HUDEP-2 (cell line): ENCODE results near the gene PTPRQ.
"Not testable (repeated sequence)": the region's sequence is repeated elsewhere in the genome, so short reads cannot be mapped to it uniquely, and the experiment has no call there.

Experiments used
- DNase-seq, 76 experiments: peaks; one replicate each; lab custom pipeline; 2025; ENCODE audit not compliant: unreplicated experiment in 76 of 76; lab: John Stamatoyannopoulos, UW

The PTPRQ gene

DNA sequence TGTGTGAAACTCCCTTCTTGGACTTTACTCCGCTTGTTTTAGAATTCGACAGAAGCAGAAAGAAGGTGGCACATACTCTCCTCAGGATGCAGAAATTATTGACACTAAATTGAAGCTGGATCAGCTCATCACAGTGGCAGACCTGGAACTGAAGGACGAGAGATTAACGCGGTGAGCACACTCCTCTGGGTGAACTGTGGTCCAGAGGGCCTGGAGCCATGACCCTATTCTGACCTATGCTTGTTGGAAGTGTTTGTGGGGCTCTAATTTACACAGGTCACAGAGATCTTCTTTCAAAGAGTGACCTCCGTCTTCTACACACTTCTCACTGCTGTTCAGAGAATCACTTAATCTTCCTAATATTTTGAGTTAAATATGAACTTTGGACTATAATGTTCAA is 190.9 kb downstream of the PTPRQ start:
- no peak for DNase-seq

DNA sequence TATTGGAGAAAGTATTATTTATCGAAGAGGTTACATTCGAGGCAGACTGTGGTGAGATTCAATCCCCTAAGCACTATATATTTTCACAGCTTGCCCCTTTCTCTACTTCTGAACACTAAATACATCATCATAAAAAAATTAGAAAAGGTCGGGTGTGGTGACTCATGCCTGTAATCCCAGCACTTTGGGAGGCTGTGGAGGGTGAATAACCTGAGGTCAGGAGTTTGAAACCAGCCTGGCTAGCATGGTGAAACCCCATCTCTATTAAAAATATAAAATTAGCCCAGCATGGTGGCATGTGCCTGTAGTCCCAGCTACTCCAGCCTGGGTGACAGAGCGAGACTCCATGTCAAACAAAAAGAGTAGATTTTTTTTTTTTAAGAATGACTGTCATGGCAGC is 192.8 kb downstream of the PTPRQ start:
- no peak for DNase-seq

DNA sequence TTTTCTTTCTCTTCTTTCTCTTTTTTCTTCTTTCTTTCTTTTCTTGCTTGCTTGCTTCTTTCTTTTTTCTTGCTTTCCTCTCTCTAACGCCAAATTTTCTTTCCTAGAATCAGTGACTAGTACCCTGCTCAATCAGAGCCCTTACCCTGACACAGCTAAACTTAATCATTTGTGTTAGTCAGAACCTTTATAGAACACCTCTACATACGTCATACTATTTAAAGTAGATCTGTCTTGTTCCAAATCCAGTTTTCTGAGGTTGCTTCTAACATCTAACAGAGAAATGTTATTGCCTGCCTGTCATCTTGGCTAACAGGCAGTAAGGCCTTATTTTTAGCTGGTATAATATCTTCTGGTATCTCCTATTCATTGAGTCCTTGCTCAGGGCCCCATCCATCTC is 197.9 kb downstream of the PTPRQ start:
- DNase-seq = no peak

DNA sequence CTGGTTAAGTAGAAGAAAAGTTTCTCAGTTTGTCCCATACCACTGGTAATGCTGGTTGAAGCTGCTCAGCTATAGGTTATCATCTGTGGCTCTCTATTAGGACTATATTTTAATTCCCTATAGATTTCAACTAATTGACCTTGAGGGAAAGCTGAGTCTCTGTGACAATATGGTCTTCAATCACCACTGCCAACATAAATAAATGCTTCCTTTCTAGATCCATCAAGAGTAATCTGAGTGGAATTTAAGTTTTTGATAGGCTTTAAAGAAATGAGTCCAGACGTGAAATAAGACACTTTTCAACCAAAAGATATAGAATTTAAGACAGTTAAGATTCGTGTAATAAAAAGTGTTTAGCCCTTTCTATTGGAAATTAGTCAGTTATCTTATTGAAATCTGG is 199.9 kb downstream of the PTPRQ start:
- DNase-seq = no peak

DNA sequence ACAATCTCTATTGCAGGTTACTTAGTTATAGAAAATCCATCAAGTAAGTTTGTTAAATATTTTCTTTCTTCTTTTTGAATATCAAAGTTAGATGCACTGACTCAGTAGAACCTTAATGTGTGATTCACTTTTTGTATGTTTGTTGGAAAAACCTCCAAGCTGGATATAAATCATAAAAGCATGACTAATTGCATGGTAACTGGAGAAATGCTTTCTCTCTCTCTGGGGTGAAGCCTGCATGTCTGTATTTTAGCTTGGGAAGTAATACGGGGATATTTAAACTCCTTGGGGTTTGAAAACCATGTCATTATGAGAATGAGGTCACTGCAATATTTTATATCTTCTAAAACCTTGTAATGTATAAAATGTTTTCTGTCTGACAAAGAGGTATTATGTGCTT is 204.8 kb downstream of the PTPRQ start:
- DNase-seq = no peak

DNA sequence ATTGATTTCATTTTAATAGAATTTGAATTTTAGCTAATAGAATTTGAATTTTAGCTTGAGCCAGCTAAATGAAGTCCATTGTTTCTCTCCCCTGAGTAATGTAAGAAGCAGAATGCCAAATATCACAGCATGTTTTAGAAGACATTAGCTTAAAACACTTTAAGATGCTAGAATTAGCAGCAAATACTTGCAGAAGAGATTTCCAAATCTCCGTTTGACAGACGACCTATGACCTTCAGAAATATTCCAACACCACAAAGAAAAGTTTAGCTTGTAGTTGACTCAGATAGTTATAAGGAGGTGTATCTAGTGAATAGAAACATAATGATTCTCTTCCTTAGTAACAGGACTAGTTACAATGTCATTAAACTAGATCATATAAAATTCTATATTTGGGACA is 211.7 kb downstream of the PTPRQ start:
- DNase-seq = no peak

DNA sequence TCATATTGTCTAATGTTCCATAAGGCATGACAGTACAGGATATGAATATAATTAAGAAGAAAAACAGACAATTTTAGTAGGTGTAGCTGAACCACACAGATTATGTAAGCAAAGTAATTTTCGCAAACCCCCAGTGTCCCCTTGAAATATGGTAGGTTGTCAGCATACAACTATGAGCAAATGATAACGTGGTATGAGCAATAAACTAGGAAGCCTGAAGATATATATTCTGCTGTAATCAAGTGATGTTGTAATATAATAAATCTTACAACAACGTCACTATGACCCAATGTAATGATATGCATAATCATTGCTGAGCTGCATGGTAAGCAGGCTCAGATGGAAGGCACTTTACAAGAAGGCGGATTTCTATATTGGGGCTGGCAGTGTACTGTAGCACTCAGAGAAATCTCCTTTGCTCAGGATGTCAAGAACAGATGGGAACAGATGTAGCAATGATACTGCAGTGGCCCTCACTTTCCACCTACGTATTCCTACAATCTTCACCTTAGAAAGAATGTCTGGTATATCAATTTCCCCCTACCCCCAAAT is 215.6 kb downstream of the PTPRQ start:
- no peak for DNase-seq

DNA sequence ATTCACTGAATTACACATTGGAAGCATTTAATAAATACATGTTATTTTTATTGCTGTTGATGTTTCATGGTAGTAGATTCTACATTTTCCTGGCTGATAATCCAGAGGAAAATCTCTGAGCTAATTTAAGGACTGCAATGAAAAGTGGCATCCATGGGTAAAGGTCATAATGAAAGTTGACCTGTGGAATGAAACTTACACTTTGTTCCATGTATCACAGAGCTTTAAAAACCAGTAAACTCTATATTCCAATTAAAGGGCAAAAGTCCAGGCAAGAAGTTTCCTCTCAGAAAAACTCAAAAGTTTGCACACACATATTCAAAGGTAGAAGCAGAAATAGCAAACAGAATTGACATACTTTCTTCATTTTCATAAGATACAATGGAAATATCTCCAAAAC is 218.6 kb downstream of the PTPRQ start:
- no peak for DNase-seq

DNA sequence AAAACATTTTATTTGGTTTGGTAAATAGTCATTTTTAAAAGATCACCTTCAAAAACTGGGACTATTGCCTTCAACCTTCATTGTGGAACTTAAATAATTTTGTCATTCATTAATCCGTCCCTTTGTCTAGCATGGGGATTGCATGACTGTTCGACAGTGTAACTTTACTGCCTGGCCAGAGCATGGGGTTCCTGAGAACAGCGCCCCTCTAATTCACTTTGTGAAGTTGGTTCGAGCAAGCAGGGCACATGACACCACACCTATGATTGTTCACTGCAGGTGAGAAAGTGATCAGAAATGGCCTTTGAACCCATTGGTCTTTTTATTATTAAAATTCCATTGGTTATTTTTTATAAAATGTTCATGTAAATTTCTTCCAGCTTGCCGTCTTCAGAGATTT is 226.2 kb downstream of the PTPRQ start:
- no peak for DNase-seq

DNA sequence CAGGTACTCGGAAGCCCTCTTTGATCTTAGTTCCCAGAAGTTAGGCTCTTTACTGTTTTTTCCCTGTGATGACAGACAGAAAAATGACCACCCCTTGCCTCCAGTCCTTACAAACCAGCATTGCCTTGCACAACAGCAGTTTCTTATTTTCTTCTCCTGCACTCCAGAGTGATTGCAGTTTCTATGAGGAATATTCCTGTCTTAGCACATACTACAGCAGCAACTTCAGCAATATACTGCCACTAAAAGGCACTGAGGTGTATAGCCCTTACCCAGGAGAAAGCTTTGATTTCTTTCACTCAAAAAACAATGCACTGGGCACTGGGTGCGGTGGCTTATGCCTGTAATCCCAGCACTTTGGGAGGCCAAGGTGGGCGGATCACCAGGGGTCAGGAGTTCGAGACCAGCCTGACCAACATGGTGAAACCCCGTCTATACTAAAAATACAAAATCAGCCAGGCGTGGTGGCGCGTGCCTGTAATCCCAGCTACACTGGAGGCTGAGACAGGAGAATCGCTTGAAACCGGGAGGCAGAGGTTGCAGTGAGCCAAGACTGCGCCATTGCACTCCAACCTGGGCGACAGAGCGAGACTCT is 232.1 kb downstream of the PTPRQ start:
- DNase-seq = not testable (repeated sequence)

DNA sequence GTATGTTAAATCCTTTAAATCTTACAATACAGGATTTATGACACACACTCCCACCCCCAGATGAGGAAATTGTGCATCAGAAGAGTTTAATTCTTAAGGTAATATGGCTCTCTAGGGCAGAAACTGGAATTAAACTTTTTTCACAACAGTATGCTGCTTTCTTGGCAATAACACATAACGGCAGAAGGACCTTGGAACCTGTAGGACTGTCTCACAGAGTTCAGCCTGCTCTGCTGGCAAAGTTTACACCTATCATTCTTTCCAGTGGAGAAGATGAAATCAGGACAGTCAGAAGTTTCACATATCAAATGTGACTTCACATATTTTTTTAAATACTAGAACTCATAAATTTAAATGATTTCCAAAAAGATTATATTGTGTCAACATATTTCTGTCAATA is 232.8 kb downstream of the PTPRQ start:
- no peak for DNase-seq

DNA sequence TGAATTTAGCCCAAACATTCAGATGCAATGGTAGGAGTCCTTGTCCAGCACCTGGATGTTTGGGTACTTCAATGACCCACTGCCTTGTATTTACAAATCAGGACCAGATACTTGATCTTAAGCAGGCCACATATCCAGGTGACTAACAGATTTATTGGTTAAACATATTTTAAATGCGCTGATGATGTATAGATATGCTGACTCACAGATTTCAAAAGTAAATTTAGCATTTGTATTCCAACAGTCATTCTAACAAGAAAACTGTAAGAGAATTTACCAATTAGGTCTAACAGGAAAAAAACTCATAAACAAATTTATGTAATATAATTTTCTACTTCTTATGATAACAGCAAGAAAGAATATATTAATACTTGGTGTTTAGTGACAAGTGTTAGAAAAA is 234.0 kb downstream of the PTPRQ start:
- no peak for DNase-seq

DNA sequence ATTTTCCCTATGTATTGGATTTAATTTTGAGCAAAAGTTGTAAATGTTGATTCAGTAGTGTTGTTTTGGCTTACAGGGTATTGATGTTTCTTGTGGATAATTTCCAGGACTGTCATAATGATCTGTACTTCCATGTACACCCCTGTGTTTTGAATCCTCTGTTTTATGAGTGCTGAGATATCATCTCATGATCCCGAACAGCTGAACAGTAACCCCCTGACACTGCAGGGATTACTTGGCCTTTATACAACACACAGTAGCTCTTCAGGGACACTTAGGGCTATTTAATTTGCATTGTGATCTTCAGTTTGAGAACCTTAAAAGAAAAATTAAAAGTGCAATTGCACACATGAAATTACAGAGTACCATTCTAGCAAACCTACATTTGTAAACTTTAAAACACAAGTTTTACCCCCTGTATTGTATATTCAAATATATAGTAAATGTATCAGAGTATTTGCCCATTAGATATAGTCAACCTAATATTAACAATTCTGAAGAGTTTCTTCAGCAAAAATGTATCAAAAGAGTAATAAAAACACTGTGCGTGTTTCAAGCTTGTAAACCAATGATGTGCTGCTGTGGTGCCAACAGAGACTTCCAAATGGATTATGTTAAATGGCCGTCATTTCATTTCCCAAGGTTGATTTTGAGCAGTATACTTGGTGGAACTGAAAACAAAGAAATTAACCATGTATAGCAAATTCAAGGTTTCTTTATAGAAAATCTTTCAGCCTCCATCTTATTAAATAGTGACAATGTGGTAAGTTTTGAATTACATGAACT is 235.5 kb downstream of the PTPRQ start:
- DNase-seq = no peak

DNA sequence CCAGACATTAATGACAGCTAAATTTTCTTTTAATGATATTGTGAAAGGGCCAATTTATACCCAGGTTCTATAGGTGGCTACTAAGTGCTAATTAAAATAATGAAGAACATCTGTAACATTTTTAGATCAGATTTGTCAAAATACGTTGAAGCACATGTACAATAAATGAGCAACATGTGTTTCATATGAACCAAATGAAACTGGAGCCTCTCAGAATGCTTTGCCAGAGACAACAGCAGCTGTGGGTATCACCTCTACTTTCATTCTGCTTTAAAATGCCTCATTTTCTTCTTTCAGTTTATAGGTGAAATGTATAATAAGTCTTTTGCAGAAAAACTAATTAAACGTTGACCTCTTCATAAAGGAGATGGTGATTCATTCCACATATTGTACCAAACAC is 237.3 kb downstream of the PTPRQ start:
- DNase-seq = no peak

DNA sequence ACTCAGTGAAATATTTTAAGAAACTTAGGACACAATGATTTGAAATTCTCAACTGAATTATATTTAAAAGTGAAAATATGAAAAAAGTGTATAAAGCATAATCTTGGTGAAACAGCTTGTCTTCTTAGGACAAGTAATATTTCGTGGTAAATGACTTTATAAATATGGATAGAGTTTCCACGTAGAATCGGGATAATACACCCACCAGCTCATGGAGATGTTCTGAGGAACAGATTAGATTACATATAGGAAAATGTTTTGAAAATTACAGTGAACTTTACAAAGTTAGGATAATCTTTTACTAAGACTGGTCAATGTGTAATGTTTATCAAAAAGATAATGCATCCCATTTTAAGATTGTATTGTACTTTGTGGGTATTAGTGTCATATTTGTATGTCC is 237.8 kb downstream of the PTPRQ start:
- no peak for DNase-seq

DNA sequence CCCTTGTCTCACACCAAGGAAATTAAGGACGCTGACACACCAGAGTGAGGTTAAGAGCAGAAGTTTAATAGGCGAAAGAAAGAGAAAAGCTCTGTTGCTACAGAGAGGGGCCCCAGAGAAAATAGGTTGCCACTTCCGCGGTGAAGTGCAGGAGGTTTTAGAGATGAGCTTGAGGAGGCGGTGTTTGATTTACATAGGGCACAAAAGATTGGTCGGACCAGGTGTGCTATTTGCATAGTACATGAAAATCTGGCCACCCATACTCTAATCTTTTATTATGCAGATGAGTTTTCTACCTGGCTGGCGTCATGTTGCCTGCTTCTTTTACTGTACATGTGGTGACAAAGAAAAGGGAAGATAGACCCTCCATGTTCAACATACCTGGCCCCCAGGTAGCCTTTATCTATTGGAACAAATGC is 240.1 kb downstream of the PTPRQ start:
- no peak for DNase-seq

DNA sequence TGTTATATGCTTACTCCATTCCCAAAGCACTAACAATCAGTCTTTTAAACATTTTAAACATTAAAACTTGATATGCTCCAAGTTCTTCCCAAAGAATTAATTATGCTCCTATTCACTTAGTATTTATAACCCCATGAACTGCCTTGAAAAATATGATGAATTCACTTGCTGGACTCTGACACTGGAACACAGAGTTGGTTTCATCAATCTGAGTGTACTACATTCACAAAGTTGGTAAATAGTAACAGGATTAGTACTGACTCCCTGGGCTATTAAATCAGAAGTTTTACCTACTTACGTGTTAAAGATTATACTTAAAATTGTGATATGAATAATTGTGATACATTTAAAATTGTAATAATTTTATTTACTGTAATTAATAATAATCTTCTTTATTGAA is 246.1 kb downstream of the PTPRQ start:
- no peak for DNase-seq

DNA sequence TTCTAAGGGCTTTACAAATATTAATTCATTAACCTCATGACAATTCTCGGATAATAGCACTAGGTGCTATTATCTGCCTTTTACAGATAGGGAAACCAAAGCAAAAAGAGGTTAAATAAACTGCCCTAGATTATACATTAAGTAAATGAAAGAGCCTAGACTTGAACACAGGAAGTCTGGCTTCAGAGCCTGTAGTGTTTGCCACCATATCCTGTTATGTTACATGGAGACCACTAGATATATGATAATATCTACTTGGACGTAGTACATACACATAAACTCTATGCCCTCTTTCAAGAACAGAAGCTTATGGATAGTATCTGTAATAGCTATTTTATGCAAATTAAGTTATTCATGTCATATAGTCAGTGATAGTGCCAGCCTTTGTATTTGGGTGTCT is 246.5 kb downstream of the PTPRQ start:
- DNase-seq = no peak

DNA sequence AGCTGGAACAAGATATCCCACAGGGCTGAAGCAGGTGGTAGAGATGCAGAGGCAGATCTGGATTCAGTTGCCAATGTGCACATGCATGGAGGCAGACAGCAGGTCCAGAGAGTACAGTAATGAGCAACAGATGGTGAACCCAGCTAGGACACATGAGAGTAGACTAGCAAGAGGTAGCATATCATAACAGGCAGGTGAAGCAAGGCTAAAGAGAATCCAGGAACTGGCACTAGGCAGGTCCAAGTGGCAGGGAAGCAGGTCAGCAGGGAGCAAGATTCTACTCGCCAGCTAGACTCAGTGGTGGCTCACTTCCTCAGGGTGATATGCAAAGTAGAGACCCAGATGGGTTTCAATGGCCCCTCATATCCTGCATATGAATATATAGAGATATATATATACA is 248.1 kb downstream of the PTPRQ start:
- DNase-seq = no peak

DNA sequence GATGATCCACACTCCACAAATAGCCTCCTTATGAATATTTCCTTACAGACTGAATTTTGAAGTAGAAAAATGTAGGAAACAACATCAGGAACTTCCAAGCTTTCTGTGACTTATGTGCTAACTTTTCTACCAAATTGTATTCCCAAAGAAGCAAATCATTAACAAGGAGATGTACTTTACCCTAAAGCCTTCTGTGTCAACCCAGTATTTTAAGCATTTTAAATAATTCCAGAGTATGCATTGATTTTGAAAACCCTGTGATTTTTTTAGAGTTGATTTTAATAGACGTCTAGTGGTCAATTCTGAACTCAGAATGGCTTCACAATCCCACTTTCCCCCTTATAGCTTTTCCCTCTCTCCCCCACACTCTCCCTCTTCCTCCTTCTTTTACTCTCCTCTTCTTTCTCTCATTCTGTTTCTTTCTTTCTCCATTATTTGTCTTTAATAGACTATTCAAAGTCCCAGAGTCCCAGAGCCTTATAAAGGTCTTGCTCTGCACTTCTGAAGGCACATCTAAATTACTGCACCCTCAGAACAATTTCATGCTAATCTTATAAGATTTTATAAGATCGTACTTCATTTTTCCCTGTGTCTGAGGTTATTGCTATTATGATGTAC is 253.3 kb downstream of the PTPRQ start:
- no peak for DNase-seq

DNA sequence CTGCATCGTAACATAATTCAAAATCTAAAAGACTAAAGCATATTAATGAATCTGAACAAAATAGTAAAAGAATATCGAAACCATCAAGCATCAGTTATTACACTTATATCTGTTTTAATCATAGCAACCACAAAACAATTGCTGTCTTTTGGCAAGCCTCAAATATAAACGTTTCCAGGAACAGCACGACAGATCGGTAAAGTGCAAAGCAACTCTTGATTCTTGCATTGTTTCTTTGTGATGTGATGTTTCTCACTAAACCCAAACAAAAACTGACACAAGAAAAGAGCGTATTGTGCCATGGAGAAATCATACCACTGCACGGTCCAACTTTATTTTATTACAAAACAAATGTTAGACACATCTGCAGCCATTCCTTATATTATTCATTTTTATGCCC is 254.2 kb downstream of the PTPRQ start:
- no peak for DNase-seq
